ENCODE measurements around the gene CFAP57.

DNA sequence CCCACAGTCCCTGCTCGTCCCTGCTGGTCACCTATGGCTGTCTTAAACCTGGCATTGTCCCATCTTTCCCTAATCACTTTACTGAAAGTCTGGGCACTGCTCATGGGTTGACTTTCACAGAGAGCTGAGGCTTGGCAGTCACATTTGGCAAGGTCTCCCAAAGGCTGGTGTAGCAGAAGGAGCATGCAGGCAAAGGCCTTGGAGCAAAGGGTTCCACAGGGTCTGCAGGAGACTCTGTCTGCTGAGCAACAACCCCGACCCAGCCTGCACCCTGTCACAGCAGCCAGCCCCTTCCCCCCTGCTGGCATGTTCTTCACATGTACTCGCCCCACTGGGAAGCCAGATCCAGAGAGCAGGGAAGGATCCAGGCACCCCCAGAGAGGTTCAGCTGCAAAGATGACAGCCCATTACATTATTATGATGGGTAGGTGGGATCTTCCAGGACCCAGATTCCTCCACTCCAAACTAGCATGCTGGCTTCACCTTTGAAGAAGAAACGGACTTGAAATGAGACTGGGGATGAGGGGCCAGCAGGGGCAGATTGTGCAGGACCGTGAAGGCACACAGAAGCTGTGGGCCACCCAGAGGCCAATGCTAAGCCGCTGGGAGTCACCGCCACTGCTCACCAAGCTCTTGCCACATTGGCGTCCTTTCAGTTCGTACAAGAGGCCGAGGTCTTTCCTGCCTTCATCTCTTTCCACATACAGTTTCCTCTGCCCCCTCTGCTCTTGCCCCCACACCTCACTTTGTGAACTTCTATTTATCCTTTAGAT is 83.5 kb downstream of the CFAP57 start:
- TF ChIP-seq CTCF (IDR thresholded peaks at IDR 0.05; ENCODE audit: poor library complexity, severe bottlenecking), result no peak
- no peak for TF ChIP-seq POLR2AphosphoS5 (IDR thresholded peaks at IDR 0.05)
- TF ChIP-seq RAD21 (conservative IDR thresholded peaks at IDR 0.05), result no peak
- TF ChIP-seq REST (IDR thresholded peaks at IDR 0.05; ENCODE audit: borderline replicate concordance), result no peak
- TF ChIP-seq EZH2 (IDR thresholded peaks at IDR 0.05; ENCODE audit: borderline replicate concordance, insufficient read depth, low read length, poor library complexity, severe bottlenecking), result no peak
- no peak for TF ChIP-seq TAF1 (IDR thresholded peaks at IDR 0.05; ENCODE audit: low read depth)
- TF ChIP-seq EP300 (conservative IDR thresholded peaks at IDR 0.05; ENCODE audit: poor library complexity, severe bottlenecking), result no peak
- no peak for TF ChIP-seq MXI1 (conservative IDR thresholded peaks at IDR 0.05; ENCODE audit: poor library complexity, severe bottlenecking)
- TF ChIP-seq SMC3 (conservative IDR thresholded peaks at IDR 0.05; ENCODE audit: poor library complexity), result no peak

Measured in neural cell (in vitro differentiated cells).